A204.1 (cell line): ENCODE data around the gene GATAD2B.

Experiments used
- FAIRE-seq: peaks from 2 replicates; lab custom pipeline; 2012; peaks lifted over from hg19 to GRCh38; lab: Jason Lieb, UNC

Gene GATAD2B

GRCh38 chr1:153922972-153923925 lies at the start of gene GATAD2B:
TSS of gene GATAD2B (minus strand) at chr1:153922972. CDS start at chr1:153828347, 94,625 bp downstream.
- peak; percentile 93 for FAIRE-seq

GRCh38 chr1:153970346-153970745 lies 47.6 kb upstream of the GATAD2B start:
- FAIRE-seq, result no peak

- no peak for FAIRE-seq
Measured at GRCh38 chr1:153968972-153969371, 46.2 kb upstream of the GATAD2B start.

- FAIRE-seq, result no peak
Measured at GRCh38 chr1:153968408-153968807, 45.6 kb upstream of the GATAD2B start.

- no peak for FAIRE-seq
Measured at GRCh38 chr1:153968000-153968363, 45.2 kb upstream of the GATAD2B start.

- FAIRE-seq, result peak; percentile 92
Measured at GRCh38 chr1:153967107-153967999, 44.6 kb upstream of the GATAD2B start, which contains the start of gene CREB3L4. TSS of gene CREB3L4 (plus strand) at chr1:153967902. CDS start at chr1:153968526, 624 bp downstream.

- FAIRE-seq, result no peak
Measured at GRCh38 chr1:153963850-153964331, 41.1 kb upstream of the GATAD2B start.

- peak; percentile 51 for FAIRE-seq
Measured at GRCh38 chr1:153963030-153963849, 40.5 kb upstream of the GATAD2B start, which contains the start of gene SLC39A1. TSS of gene SLC39A1 (minus strand) at chr1:153963537. CDS start at chr1:153962715, 822 bp downstream.

GRCh38 chr1:153962088-153963029 lies 39.6 kb upstream of the GATAD2B start:
- FAIRE-seq, result no peak

- FAIRE-seq, result no peak
Measured at GRCh38 chr1:153961421-153961820, 38.6 kb upstream of the GATAD2B start.

- no peak for FAIRE-seq
Measured at GRCh38 chr1:153960206-153960605, 37.4 kb upstream of the GATAD2B start.

GRCh38 chr1:153959454-153959853 lies 36.7 kb upstream of the GATAD2B start:
- FAIRE-seq, result no peak

- no peak for FAIRE-seq
Measured at GRCh38 chr1:153958961-153959260, 36.1 kb upstream of the GATAD2B start.

GRCh38 chr1:153958111-153958960 lies 35.6 kb upstream of the GATAD2B start, which contains the start of gene CRTC2:
TSS of gene CRTC2 (minus strand) at chr1:153958612. CDS start at chr1:153958497, 115 bp downstream.
- peak; percentile 90 for FAIRE-seq

GRCh38 chr1:153957744-153958110 lies 35.0 kb upstream of the GATAD2B start:
- FAIRE-seq, result no peak

- no peak for FAIRE-seq
Measured at GRCh38 chr1:153956997-153957715, 34.4 kb upstream of the GATAD2B start.

GRCh38 chr1:153954826-153955225 lies 32.1 kb upstream of the GATAD2B start:
- no peak for FAIRE-seq

- FAIRE-seq, result no peak
Measured at GRCh38 chr1:153953859-153954365, 31.1 kb upstream of the GATAD2B start.

GRCh38 chr1:153951801-153952200 lies 29.0 kb upstream of the GATAD2B start:
- FAIRE-seq, result no peak
